HCT116 (cell line): ENCODE measurements around the gene ARHGDIG. TPM values are rescaled to one million over a fixed set of nuclear protein-coding genes. Genes with fewer than 3 reads are reported as not detected.

Source experiments
- ATAC-seq: fragments of 200-7000 bp; cut with Tn5 transposase; 2 replicates; pipeline ENCODE4 v1.9.1; 2020; ENCODE audit warnings: mild to moderate bottlenecking, moderate library complexity
- BruUV-seq: library from RNA; stranded (reverse); fragments of 400-500 nt; replicated peaks from 2 replicates; lab custom pipeline; 2021; lab: Mats Ljungman, UMichigan
- CTCF ChIA-PET: fragments of 300-600 bp; sonication (Branson Sonifier 250); formaldehyde crosslinking; loops from one replicate; lab custom pipeline; 2021; ENCODE audit warnings: antibody characterized with exemption; lab: Charles Lee
- POLR2A ChIA-PET: fragments of 300-600, 350-600 bp; sonication (Branson Sonifier 250); formaldehyde crosslinking; loops from one replicate; lab custom pipeline; 2021; ENCODE audit warnings: antibody characterized with exemption; lab: Charles Lee
- RAD21 ChIA-PET, 2 experiments: fragments of 300-600 bp; sonication (Branson Sonifier 250); formaldehyde crosslinking; loops; one replicate each; lab custom pipeline; 2023; ENCODE audit warnings: low total read pairs in 2 of 2; ENCODE audit not compliant: uncharacterized antibody in 2 of 2, unreplicated experiment in 2 of 2, low non-redundant PET in 1 of 2; lab: Charles Lee
- DNase-seq: peaks from one replicate; pipeline ENCODE4 v3.0.0-alpha.2; 2010; ENCODE audit warnings: low read depth, low spot score
- H2AFZ ChIP-seq: fragments of 200-600 bp; shearing (Covaris generic), sonication (generic); 2 replicates; pipeline ENCODE4 v1.6.1; 2017; ENCODE audit warnings: low read depth, mixed run types, mixed read lengths, antibody characterized with exemption, low read length; ENCODE audit not compliant: poor library complexity, severe bottlenecking
- H3K27ac ChIP-seq: 2 replicates; pipeline ENCODE4 v1.5.1; 2012; ENCODE audit warnings: low read depth, low read length
- H3K27me3 ChIP-seq: fragments of 200-600 bp; sonication (generic); 2 replicates; pipeline ENCODE4 v1.6.1; 2016; ENCODE audit warnings: mixed run types, low read length, mixed read lengths; ENCODE audit not compliant: insufficient read depth
- H3K36me3 ChIP-seq, 2 experiments: fragments of 200-500 bp in 1 of 2; fragments of 200-600 bp in 1 of 2; sonication (Bioruptor generic) in 1 of 2; sonication (generic) in 1 of 2; 2 replicates each; pipeline versions ENCODE4 v1.5.1 to v1.6.1; 2014 to 2016; ENCODE audit warnings: low read length in 2 of 2, inconsistent platforms in 1 of 2, mixed read lengths in 1 of 2, mixed run types in 1 of 2; ENCODE audit not compliant: insufficient read depth in 2 of 2, control insufficient read depth in 1 of 2
- H3K4me1 ChIP-seq, 2 experiments: fragments of 200-600 bp in 1 of 2; sonication (generic) in 1 of 2; 2 replicates each; pipeline versions ENCODE4 v1.5.1 to v1.6.1; 2012 to 2017; ENCODE audit warnings: low read length in 2 of 2, inconsistent platforms in 1 of 2, mild to moderate bottlenecking in 1 of 2, mixed read lengths in 1 of 2, mixed run types in 1 of 2, moderate library complexity in 1 of 2; ENCODE audit not compliant: insufficient read depth in 2 of 2, control insufficient read depth in 1 of 2
- H3K4me2 ChIP-seq: fragments of 200-600 bp; sonication (generic); 2 replicates; pipeline ENCODE4 v1.6.1; 2017; ENCODE audit warnings: mixed run types, low read length, mixed read lengths
- H3K4me3 ChIP-seq, 2 experiments: fragments of 200-600 bp in 1 of 2; sonication (generic) in 1 of 2; replicated peaks in 1 of 2; 2 replicates each; pipeline ENCODE4 v1.5.1; 2011 to 2016; ENCODE audit warnings: low read length in 2 of 2, control low read depth in 1 of 2, low read depth in 1 of 2, mild to moderate bottlenecking in 1 of 2, mixed read lengths in 1 of 2, mixed run types in 1 of 2
- H3K79me2 ChIP-seq: fragments of 200-600 bp; sonication (generic); 2 replicates; pipeline ENCODE4 v1.6.1; 2017; ENCODE audit warnings: mild to moderate bottlenecking, mixed run types, low read length, moderate library complexity, mixed read lengths; ENCODE audit not compliant: insufficient read depth
- H3K9ac ChIP-seq: fragments of 200-600 bp; sonication (generic); 2 replicates; pipeline ENCODE4 v1.6.1; 2016; ENCODE audit warnings: low read length, mixed read lengths
- H3K9me2 ChIP-seq: fragments of 200-600 bp; sonication (generic), shearing (Covaris generic); 2 replicates; pipeline ENCODE4 v1.6.1; 2017; ENCODE audit warnings: mixed run types, mild to moderate bottlenecking, moderate library complexity; ENCODE audit not compliant: insufficient read depth
- H3K9me3 ChIP-seq, 2 experiments: fragments of 200-500 bp in 1 of 2; fragments of 200-600 bp in 1 of 2; sonication (Bioruptor generic) in 1 of 2; sonication (generic) in 1 of 2; 2 replicates each; pipeline ENCODE4 v1.6.1; 2014 to 2017; ENCODE audit warnings: low read length in 2 of 2, mixed read lengths in 2 of 2, inconsistent platforms in 1 of 2, low read depth in 1 of 2, mild to moderate bottlenecking in 1 of 2, mixed run types in 1 of 2, moderate library complexity in 1 of 2; ENCODE audit not compliant: control insufficient read depth in 1 of 2, insufficient read depth in 1 of 2
- H4K20me1 ChIP-seq: fragments of 200-600 bp; sonication (generic), shearing (Covaris generic); 2 replicates; pipeline ENCODE4 v1.6.1; 2017; ENCODE audit warnings: mixed run types, mild to moderate bottlenecking, moderate library complexity; ENCODE audit not compliant: insufficient read depth
- CBX3 ChIP-seq: IDR thresholded peaks from 2 replicates; pipeline ENCODE4 v1.6.1; 2012; ENCODE audit warnings: low read depth
- EGR1 ChIP-seq: IDR thresholded peaks from 2 replicates; pipeline ENCODE4 v1.6.1; 2012; ENCODE audit warnings: low read depth
- ELF1 ChIP-seq: IDR thresholded peaks from 2 replicates; pipeline ENCODE4 v1.6.1; 2012; ENCODE audit warnings: low read depth, borderline replicate concordance
- EZH2 ChIP-seq: fragments of 200-600 bp; sonication (generic); IDR thresholded peaks from 2 replicates; pipeline ENCODE4 v1.6.1; 2017; ENCODE audit warnings: antibody characterized with exemption, mixed run types
- EZH2phosphoT487 ChIP-seq: fragments of 200-600 bp; IDR thresholded peaks from 2 replicates; pipeline ENCODE4 v1.6.1; 2018; ENCODE audit warnings: antibody characterized with exemption, borderline replicate concordance
- FOSL1 ChIP-seq: IDR thresholded peaks from 2 replicates; pipeline ENCODE4 v1.6.1; 2012; ENCODE audit warnings: low read depth
- JUND ChIP-seq: IDR thresholded peaks from 2 replicates; pipeline ENCODE4 v1.6.1; 2012
- MAX ChIP-seq: IDR thresholded peaks from 2 replicates; pipeline ENCODE4 v1.6.1; 2012
- POLR2A ChIP-seq: IDR thresholded peaks from 2 replicates; pipeline ENCODE4 v1.7.0; 2011; ENCODE audit warnings: borderline replicate concordance; ENCODE audit not compliant: insufficient read depth, insufficient read length; ENCODE audit errors: extremely low read depth
- RAD21 ChIP-seq: IDR thresholded peaks from 2 replicates; pipeline ENCODE4 v1.6.1; 2012; ENCODE audit warnings: low read depth, mild to moderate bottlenecking
- SP1 ChIP-seq: IDR thresholded peaks from 2 replicates; pipeline ENCODE4 v1.6.1; 2012; ENCODE audit warnings: low read depth
- SRF ChIP-seq: IDR thresholded peaks from 2 replicates; pipeline ENCODE4 v1.6.1; 2012; ENCODE audit warnings: low read depth
- TCF7L2 ChIP-seq: IDR thresholded peaks from 2 replicates; pipeline ENCODE4 v1.7.0; 2011; ENCODE audit warnings: borderline replicate concordance, inconsistent platforms; ENCODE audit not compliant: insufficient read depth, insufficient read length; ENCODE audit errors: extremely low read depth
- YY1 ChIP-seq: IDR thresholded peaks from 2 replicates; pipeline ENCODE4 v1.6.1; 2011; ENCODE audit warnings: low read length, low read depth, moderate library complexity, mild to moderate bottlenecking; ENCODE audit not compliant: insufficient replicate concordance; ENCODE audit errors: extremely low read depth
- ZFX ChIP-seq: fragments of 450-650 bp; IDR thresholded peaks from 2 replicates; pipeline ENCODE4 v1.6.1; 2017
- ZNF274 ChIP-seq: fragments of 200-500 bp; sonication (Bioruptor generic); IDR thresholded peaks from 2 replicates; pipeline ENCODE4 v1.6.1; 2014; ENCODE audit warnings: mild to moderate bottlenecking, low read depth, low read length, inconsistent platforms
- intact Hi-C: fragments of 100-400 bp; cut with micrococcal nuclease; formaldehyde crosslinking; loops from 2 replicates; pipeline ENCODE4 v1.10.0; 2022
- total RNA-seq: library from RNA; stranded (reverse); gene quantifications from one replicate; pipeline ENCODE4 v1.2.1, GENCODE V29; 2021; ENCODE audit not compliant: unreplicated experiment
- TF ChIP-seq, protein P1 (sequence below), 3 experiments: fragments of 200-600 bp in 1 of 3; sonication (generic) in 1 of 3; IDR thresholded peaks in 2 of 3; conservative IDR thresholded peaks in 1 of 3; 2 replicates each; pipeline ENCODE4 v1.5.1; 2012 to 2017; ENCODE audit warnings: low read depth in 2 of 3, low read length in 2 of 3, antibody characterized with exemption in 1 of 3, borderline replicate concordance in 1 of 3, control low read depth in 1 of 3, mild to moderate bottlenecking in 1 of 3, mixed read lengths in 1 of 3, mixed run types in 1 of 3, moderate library complexity in 1 of 3; ENCODE audit not compliant: insufficient read depth in 1 of 3
- TF ChIP-seq, protein P2 (sequence below): IDR thresholded peaks from 2 replicates; pipeline ENCODE4 v1.6.1; 2012; ENCODE audit warnings: low read depth
- TF ChIP-seq, protein P3 (sequence below): IDR thresholded peaks from 2 replicates; pipeline ENCODE4 v1.6.1; 2011; ENCODE audit warnings: mild to moderate bottlenecking, low read length, moderate library complexity; ENCODE audit not compliant: insufficient replicate concordance; ENCODE audit errors: extremely low read depth
- TF ChIP-seq, protein P4 (sequence below): IDR thresholded peaks from 2 replicates; pipeline ENCODE4 v1.6.1; 2012

The ARHGDIG gene
- total RNA-seq, 1 experiment from 2014 or later, result not detected

- Histone ChIP-seq H3K79me2 (no peaks in the 10 kb centered on the region), H3K27me3 (no peaks in the 10 kb centered on the region), H3K4me3 (no peak overlapping the region), H3K4me2 (no peak overlapping the region), H3K9me3 (no peaks in the 10 kb centered on the region), H3K36me3 (no peaks in the 10 kb centered on the region), H4K20me1 (no peaks in the 10 kb centered on the region), H3K9ac (no peak overlapping the region), H3K9me2 (no peaks in the 10 kb centered on the region), H3K27ac (no peak overlapping the region), H2AFZ (no peak overlapping the region), H3K4me1 (no peaks in the 10 kb centered on the region)
- ATAC-seq (no peak), DNase-seq (no peak)
- no TSS peak for BruUV-seq
- ChIA-PET POLR2A (no interaction called here), RAD21 (no interaction called here), CTCF (no interaction called here)
- intact Hi-C loops, result no loop called here
- TF ChIP-seq, protein P1, sequence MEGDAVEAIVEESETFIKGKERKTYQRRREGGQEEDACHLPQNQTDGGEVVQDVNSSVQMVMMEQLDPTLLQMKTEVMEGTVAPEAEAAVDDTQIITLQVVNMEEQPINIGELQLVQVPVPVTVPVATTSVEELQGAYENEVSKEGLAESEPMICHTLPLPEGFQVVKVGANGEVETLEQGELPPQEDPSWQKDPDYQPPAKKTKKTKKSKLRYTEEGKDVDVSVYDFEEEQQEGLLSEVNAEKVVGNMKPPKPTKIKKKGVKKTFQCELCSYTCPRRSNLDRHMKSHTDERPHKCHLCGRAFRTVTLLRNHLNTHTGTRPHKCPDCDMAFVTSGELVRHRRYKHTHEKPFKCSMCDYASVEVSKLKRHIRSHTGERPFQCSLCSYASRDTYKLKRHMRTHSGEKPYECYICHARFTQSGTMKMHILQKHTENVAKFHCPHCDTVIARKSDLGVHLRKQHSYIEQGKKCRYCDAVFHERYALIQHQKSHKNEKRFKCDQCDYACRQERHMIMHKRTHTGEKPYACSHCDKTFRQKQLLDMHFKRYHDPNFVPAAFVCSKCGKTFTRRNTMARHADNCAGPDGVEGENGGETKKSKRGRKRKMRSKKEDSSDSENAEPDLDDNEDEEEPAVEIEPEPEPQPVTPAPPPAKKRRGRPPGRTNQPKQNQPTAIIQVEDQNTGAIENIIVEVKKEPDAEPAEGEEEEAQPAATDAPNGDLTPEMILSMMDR (IDR thresholded peaks at IDR 0.05 in 2 of 3, conservative IDR thresholded peaks at IDR 0.05 in 1 of 3; ENCODE audit: borderline replicate concordance in 1 of 3, insufficient read depth in 1 of 3, low read depth in 2 of 3, low read length in 2 of 3), result no peak
- TF ChIP-seq ZFX (no peak), CBX3 (no peak), POLR2A (no peak), EZH2 (no peak), SRF (no peak), EGR1 (no peak), SP1 (no peak), ELF1 (no peak), RAD21 (no peak), YY1 (no peak), MAX (no peak), TCF7L2 (no peak), ZNF274 (no peak), JUND (no peak), EZH2phosphoT487 (no peak), FOSL1 (no peak)
- TF ChIP-seq, protein P2, sequence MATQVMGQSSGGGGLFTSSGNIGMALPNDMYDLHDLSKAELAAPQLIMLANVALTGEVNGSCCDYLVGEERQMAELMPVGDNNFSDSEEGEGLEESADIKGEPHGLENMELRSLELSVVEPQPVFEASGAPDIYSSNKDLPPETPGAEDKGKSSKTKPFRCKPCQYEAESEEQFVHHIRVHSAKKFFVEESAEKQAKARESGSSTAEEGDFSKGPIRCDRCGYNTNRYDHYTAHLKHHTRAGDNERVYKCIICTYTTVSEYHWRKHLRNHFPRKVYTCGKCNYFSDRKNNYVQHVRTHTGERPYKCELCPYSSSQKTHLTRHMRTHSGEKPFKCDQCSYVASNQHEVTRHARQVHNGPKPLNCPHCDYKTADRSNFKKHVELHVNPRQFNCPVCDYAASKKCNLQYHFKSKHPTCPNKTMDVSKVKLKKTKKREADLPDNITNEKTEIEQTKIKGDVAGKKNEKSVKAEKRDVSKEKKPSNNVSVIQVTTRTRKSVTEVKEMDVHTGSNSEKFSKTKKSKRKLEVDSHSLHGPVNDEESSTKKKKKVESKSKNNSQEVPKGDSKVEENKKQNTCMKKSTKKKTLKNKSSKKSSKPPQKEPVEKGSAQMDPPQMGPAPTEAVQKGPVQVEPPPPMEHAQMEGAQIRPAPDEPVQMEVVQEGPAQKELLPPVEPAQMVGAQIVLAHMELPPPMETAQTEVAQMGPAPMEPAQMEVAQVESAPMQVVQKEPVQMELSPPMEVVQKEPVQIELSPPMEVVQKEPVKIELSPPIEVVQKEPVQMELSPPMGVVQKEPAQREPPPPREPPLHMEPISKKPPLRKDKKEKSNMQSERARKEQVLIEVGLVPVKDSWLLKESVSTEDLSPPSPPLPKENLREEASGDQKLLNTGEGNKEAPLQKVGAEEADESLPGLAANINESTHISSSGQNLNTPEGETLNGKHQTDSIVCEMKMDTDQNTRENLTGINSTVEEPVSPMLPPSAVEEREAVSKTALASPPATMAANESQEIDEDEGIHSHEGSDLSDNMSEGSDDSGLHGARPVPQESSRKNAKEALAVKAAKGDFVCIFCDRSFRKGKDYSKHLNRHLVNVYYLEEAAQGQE, result no peak
- TF ChIP-seq, protein P3, sequence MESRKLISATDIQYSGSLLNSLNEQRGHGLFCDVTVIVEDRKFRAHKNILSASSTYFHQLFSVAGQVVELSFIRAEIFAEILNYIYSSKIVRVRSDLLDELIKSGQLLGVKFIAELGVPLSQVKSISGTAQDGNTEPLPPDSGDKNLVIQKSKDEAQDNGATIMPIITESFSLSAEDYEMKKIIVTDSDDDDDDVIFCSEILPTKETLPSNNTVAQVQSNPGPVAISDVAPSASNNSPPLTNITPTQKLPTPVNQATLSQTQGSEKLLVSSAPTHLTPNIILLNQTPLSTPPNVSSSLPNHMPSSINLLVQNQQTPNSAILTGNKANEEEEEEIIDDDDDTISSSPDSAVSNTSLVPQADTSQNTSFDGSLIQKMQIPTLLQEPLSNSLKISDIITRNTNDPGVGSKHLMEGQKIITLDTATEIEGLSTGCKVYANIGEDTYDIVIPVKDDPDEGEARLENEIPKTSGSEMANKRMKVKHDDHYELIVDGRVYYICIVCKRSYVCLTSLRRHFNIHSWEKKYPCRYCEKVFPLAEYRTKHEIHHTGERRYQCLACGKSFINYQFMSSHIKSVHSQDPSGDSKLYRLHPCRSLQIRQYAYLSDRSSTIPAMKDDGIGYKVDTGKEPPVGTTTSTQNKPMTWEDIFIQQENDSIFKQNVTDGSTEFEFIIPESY, result no peak
- TF ChIP-seq, protein P4, sequence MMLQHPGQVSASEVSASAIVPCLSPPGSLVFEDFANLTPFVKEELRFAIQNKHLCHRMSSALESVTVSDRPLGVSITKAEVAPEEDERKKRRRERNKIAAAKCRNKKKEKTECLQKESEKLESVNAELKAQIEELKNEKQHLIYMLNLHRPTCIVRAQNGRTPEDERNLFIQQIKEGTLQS, result no peak
Observed at GRCh38 chr16:296806-297510, 16.6 kb downstream of the ARHGDIG start.
